ENCODE results near the gene KCTD1. TPM values are rescaled to one million over a fixed set of nuclear protein-coding genes. Genes with fewer than 3 reads are reported as not detected.

Gene KCTD1
- total RNA-seq, 2 experiments from 2014 or later = 10.1 to 10.3 TPM

- Histone ChIP-seq H3K4me1 (ENCODE audit: insufficient read depth, low read length, poor library complexity, severe bottlenecking) (no peaks in the 10 kb centered on the region), H3K9me3 (ENCODE audit: low read length) (no peaks in the 10 kb centered on the region), H3K4me3 (ENCODE audit: low read depth, low read length, poor library complexity, severe bottlenecking) (no peak overlapping the region), H4K20me1 (ENCODE audit: insufficient read depth, low read length) (no peaks in the 10 kb centered on the region), H3K9me2 (ENCODE audit: insufficient read depth, low read length) (no peaks in the 10 kb centered on the region), H3K36me3 (ENCODE audit: insufficient read depth, low read length) (no peaks in the 10 kb centered on the region), H3K4me2 (ENCODE audit: low read length) (no peak overlapping the region), H2AFZ (ENCODE audit: low read length) (no peak overlapping the region), H3K27ac (ENCODE audit: low read depth, low read length, poor library complexity, severe bottlenecking) (no peak overlapping the region), H3K79me2 (ENCODE audit: insufficient read depth, low read depth, low read length) (no peaks in the 10 kb centered on the region)
- ChIA-PET CTCF (ENCODE audit: unreplicated experiment) (no interaction called here), POLR2A (no interaction called here)
- DNase-seq (ENCODE audit: low spot score) = no peak
- no TSS peak for BruUV-seq (replicated peaks)
- no peak for TF ChIP-seq CTCF (conservative IDR thresholded peaks at IDR 0.05; ENCODE audit: low read length)
- TF ChIP-seq EZH2phosphoT487 (IDR thresholded peaks at IDR 0.05; ENCODE audit: borderline replicate concordance, low read depth, low read length) = no peak
- intact Hi-C loops (cut with micrococcal nuclease; ENCODE audit: unreplicated experiment) = no loop called here
Measured at GRCh38 chr18:26574958-26575864, 26.9 kb upstream of the KCTD1 start.

GRCh38 chr18:26568926-26569665 is 20.7 kb upstream of the KCTD1 start:
- Histone ChIP-seq H3K36me3 (ENCODE audit: insufficient read depth, low read length) (no peaks in the 10 kb centered on the region), H3K9me2 (ENCODE audit: insufficient read depth, low read length) (no peaks in the 10 kb centered on the region), H3K79me2 (ENCODE audit: insufficient read depth, low read depth, low read length) (no peaks in the 10 kb centered on the region), H3K4me3 (ENCODE audit: low read depth, low read length, poor library complexity, severe bottlenecking) (no peak overlapping the region), H3K4me1 (ENCODE audit: insufficient read depth, low read length, poor library complexity, severe bottlenecking) (no peaks in the 10 kb centered on the region), H3K9me3 (ENCODE audit: low read length) (no peaks in the 10 kb centered on the region), H4K20me1 (ENCODE audit: insufficient read depth, low read length) (no peaks in the 10 kb centered on the region), H2AFZ (ENCODE audit: low read length) (no peak overlapping the region), H3K27ac (ENCODE audit: low read depth, low read length, poor library complexity, severe bottlenecking) (no peak overlapping the region), H3K4me2 (ENCODE audit: low read length) (no peak overlapping the region)
- TF ChIP-seq EZH2phosphoT487 (IDR thresholded peaks at IDR 0.05; ENCODE audit: borderline replicate concordance, low read depth, low read length) = no peak
- no peak for TF ChIP-seq CTCF (conservative IDR thresholded peaks at IDR 0.05; ENCODE audit: low read length)
- ChIA-PET CTCF (ENCODE audit: unreplicated experiment) (no interaction called here), POLR2A (interaction anchor here (0.5 to 1.3 kb wide), 7 partner anchors 13 to 264 kb away, joined by 3 to 5 read pairs (median 4); no protein-coding TSS in a partner anchor)
- intact Hi-C loops (cut with micrococcal nuclease; ENCODE audit: unreplicated experiment) = no loop called here
- DNase-seq (ENCODE audit: low spot score) = no peak
- BruUV-seq (replicated peaks) = no TSS peak

All from OCI-LY7 (cell line).